Placental pericyte (primary cell): ENCODE data around the gene RPS23. TPM values are rescaled to one million over a fixed set of nuclear protein-coding genes. Genes with fewer than 3 reads are reported as not detected.

ENCODE experiments used
- small RNA-seq: library from RNA; depleted of rRNA; stranded (forward); fragments of <200 nt; gene quantifications from one replicate; pipeline ENCODE3, GENCODE V24; 2012; ENCODE audit warnings: low replicate concordance
- total RNA-seq: library from RNA; depleted of rRNA; stranded (reverse); fragments of >200 nt; gene quantifications from 2 replicates; pipeline ENCODE4 v1.2.3, GENCODE V29; 2012

The RPS23 gene
- 1,193 and 3,056 TPM in 2 replicates for total RNA-seq

DNA sequence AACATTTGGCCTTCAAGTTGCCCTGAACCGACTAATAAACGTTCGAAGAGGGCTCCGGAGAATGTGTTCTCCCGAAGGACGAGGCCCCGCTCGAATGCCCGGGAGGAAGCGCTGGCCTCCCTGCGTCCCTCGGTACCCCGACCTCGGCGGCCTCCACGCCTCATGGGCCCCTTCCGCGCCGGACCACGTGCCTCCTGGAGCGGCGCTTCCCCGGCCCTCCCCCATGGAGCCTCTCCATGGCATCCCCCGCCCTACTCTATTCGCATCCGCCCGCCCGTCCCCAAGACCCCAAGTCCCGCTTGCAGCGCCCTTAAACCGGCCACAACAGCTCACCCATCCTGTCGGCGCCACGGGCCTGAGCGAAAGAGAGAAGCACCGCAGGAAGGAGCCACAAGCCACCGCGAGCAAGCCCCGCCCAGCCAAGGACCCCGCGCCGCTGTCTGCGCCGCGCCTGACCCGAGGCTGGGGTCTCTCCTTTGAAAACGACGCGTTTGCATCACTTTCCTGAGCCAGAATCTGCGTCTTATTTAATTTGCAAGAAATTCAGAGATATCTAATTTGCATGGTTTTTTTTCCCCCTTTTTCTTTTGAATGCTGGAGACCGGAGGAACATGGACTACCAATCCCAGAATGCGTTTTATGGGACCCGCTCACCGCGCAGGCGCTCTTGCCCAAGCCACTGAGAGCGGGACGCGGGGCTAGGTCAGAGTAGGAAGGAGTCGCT lies at the start of gene RPS23:
Gene RPS23 (minus strand): TSS at position 368 of the 724 bp plus-strand sequence. CDS start 31 bp downstream, at position 337.

Small RNA genes within 50 kb of the gene (small RNA-seq; reads per million reads assigned to genes)
- gene AC010598.1: not detected
